ENCODE results near the gene C11orf24.

- TF ChIP-seq POLR2AphosphoS2 (conservative IDR thresholded peaks at IDR 0.05; ENCODE audit: low read length), result no peak
- TF ChIP-seq CHD2 (IDR thresholded peaks at IDR 0.05; ENCODE audit: low read length, partially characterized antibody), result no peak
- no peak for TF ChIP-seq CTCF (IDR thresholded peaks at IDR 0.05)
- TF ChIP-seq RARB (CRISPR knock-in tag; IDR thresholded peaks at IDR 0.05), result no peak
- no peak for TF ChIP-seq EP300 (IDR thresholded peaks at IDR 0.05)
Measured at GRCh38 chr11:68282861-68283230, 11.1 kb upstream of the C11orf24 start.
